Prostate gland (tissue), 2 donors: ENCODE data around the gene VIPR2.

Experiments
- CTCF ChIP-seq, 4 experiments: fragments of 200-600 bp in 2 of 4; fragments of 450-650 bp in 2 of 4; sonication (generic) in 2 of 4; IDR thresholded peaks; 1 replicate in 3 of 4; 2 replicates in 1 of 4; pipeline ENCODE4 v1.5.1; 2016 to 2019; ENCODE audit warnings: antibody characterized with exemption in 4 of 4, mild to moderate bottlenecking in 2 of 4, moderate library complexity in 2 of 4
- POLR2A ChIP-seq: fragments of 450-650 bp; IDR thresholded peaks from one replicate; pipeline ENCODE4 v1.6.1; 2016; ENCODE audit warnings: antibody characterized with exemption, mild to moderate bottlenecking

- TF ChIP-seq CTCF (IDR thresholded peaks at IDR 0.05) = no peak
- no peak for TF ChIP-seq POLR2A
These were observed 118.2 kb downstream of the VIPR2 start for GRCh38 chr7:159026271-159027055.
